ENCODE results near the gene INMT. TPM values are rescaled to one million over a fixed set of nuclear protein-coding genes. Genes with fewer than 3 reads are reported as not detected.

INMT gene
- total and polyA plus RNA-seq, 4 donors, result 0.84 to 130 (median 28.6) TPM

GRCh38 chr7:30771174-30771879 lies 19.4 kb downstream of the INMT start, which contains the start of gene MINDY4:
Gene MINDY4, plus strand, starts transcription at chr7:30771417. Its CDS starts 77 bp downstream, at chr7:30771494.
- Histone ChIP-seq H3K4me3 (ENCODE audit: low read depth in 1 of 3, low read length in 3 of 3) (peak within 1 kb of the TSS; percentile 66 to 79 (median 72)), H3K27ac (ENCODE audit: low read depth in 1 of 2, low read length in 2 of 2) (peak within 1 kb of the TSS; percentile 59 to 77), H3K27me3 (ENCODE audit: control insufficient read depth in 4 of 4, insufficient read depth in 4 of 4, low read length in 3 of 4) (no peaks in the 10 kb centered on the region), H3K4me1 (ENCODE audit: control insufficient read depth in 4 of 4, insufficient read depth in 4 of 4, low read length in 3 of 4) (peaks cover 3 to 14% (median 8%) of the 10 kb centered on the region in 4 donors), H3K9ac (ENCODE audit: low read depth in 1 of 2, low read length in 2 of 2) (peak within 1 kb of the TSS; percentile 36 to 78), H3K9me3 (ENCODE audit: control insufficient read depth in 4 of 4, low read length in 3 of 4) (no peaks in the 10 kb centered on the region), H3K36me3 (ENCODE audit: control insufficient read depth in 4 of 4, insufficient read depth in 3 of 4, low read depth in 1 of 4, low read length in 3 of 4) (no peaks in the 10 kb centered on the region)
- 2% methylated on average over 62 of the region's 62 CpGs for WGBS
- TF ChIP-seq YY1 (IDR thresholded peaks at IDR 0.05) (peak; percentile 94), HNF4G (IDR thresholded peaks at IDR 0.05) (no peak), FOXA1 (IDR thresholded peaks at IDR 0.05) (no peak), RXRA (IDR thresholded peaks at IDR 0.05) (peak in 1 of 2 donors; percentile 3), FOXA2 (IDR thresholded peaks at IDR 0.05) (no peak), GABPA (IDR thresholded peaks at IDR 0.05 in 1 of 2, conservative IDR thresholded peaks at IDR 0.05 in 1 of 2) (peak in 1 of 2 donors; percentile 40), RAD21 (IDR thresholded peaks at IDR 0.05) (no peak), HNF4A (conservative IDR thresholded peaks at IDR 0.05) (no peak), EGR1 (IDR thresholded peaks at IDR 0.05; ENCODE audit: low read depth in 2 of 2) (no peak), ATF3 (IDR thresholded peaks at IDR 0.05) (no peak), SP1 (IDR thresholded peaks at IDR 0.05) (no peak), TAF1 (conservative IDR thresholded peaks at IDR 0.05) (no peak)
- TF ChIP-seq, protein P1, sequence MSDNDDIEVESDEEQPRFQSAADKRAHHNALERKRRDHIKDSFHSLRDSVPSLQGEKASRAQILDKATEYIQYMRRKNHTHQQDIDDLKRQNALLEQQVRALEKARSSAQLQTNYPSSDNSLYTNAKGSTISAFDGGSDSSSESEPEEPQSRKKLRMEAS (IDR thresholded peaks at IDR 0.05), result peak; percentile 15
- TF ChIP-seq, protein P2, sequence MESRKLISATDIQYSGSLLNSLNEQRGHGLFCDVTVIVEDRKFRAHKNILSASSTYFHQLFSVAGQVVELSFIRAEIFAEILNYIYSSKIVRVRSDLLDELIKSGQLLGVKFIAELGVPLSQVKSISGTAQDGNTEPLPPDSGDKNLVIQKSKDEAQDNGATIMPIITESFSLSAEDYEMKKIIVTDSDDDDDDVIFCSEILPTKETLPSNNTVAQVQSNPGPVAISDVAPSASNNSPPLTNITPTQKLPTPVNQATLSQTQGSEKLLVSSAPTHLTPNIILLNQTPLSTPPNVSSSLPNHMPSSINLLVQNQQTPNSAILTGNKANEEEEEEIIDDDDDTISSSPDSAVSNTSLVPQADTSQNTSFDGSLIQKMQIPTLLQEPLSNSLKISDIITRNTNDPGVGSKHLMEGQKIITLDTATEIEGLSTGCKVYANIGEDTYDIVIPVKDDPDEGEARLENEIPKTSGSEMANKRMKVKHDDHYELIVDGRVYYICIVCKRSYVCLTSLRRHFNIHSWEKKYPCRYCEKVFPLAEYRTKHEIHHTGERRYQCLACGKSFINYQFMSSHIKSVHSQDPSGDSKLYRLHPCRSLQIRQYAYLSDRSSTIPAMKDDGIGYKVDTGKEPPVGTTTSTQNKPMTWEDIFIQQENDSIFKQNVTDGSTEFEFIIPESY (IDR thresholded peaks at IDR 0.05), result no peak
- TF ChIP-seq, protein P3, sequence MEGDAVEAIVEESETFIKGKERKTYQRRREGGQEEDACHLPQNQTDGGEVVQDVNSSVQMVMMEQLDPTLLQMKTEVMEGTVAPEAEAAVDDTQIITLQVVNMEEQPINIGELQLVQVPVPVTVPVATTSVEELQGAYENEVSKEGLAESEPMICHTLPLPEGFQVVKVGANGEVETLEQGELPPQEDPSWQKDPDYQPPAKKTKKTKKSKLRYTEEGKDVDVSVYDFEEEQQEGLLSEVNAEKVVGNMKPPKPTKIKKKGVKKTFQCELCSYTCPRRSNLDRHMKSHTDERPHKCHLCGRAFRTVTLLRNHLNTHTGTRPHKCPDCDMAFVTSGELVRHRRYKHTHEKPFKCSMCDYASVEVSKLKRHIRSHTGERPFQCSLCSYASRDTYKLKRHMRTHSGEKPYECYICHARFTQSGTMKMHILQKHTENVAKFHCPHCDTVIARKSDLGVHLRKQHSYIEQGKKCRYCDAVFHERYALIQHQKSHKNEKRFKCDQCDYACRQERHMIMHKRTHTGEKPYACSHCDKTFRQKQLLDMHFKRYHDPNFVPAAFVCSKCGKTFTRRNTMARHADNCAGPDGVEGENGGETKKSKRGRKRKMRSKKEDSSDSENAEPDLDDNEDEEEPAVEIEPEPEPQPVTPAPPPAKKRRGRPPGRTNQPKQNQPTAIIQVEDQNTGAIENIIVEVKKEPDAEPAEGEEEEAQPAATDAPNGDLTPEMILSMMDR (IDR thresholded peaks at IDR 0.05; ENCODE audit: low read depth, low read length, missing input control), result no peak
- peak; percentile 85 for DNase-seq (ENCODE audit: low spot score)

DNA sequence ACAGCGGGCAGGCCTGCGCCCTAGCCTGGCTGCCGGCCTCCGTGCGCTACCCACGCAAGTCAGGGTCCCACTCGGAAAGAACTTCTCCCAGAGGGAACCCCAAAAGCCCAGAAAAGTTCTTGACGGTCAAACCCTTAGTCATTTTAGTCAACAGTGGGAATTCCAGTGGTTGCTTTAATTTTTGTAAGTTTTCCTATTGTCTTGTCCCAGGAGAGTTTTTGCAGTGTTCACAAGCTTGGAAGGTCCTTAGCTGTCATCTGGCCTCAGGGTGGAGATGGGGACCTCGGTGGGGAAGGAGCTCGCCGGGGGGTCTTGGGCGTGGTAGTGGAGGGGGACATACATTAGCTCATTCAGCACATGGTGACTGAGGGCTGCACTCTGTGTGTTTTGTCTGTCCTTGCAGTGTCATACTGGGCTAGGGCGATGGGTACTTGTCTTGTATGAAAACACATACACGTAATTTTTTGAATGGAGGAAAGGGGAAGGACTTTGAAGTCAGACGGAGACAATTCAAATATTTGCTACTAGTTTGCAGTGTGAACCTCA lies 20.0 kb downstream of the INMT start:
- peak overlapping the region; percentile 59 to 77 for H3K27ac ChIP-seq (ENCODE audit: low read depth in 1 of 2, low read length in 2 of 2)
- no peak for DNase-seq (ENCODE audit: low spot score)
- no peaks in the 10 kb centered on the region for H3K36me3 ChIP-seq (ENCODE audit: control insufficient read depth in 4 of 4, insufficient read depth in 3 of 4, low read depth in 1 of 4, low read length in 3 of 4)
- H3K4me3 ChIP-seq (ENCODE audit: low read depth in 1 of 3, low read length in 3 of 3), result peak overlapping the region; percentile 66 to 79 (median 72)
- H3K9me3 ChIP-seq (ENCODE audit: control insufficient read depth in 4 of 4, low read length in 3 of 4), result no peaks in the 10 kb centered on the region
- 2% methylated on average over 15 of the region's 15 CpGs for WGBS
- peaks cover 3 to 14% (median 8%) of the 10 kb centered on the region in 4 donors for H3K4me1 ChIP-seq (ENCODE audit: control insufficient read depth in 4 of 4, insufficient read depth in 4 of 4, low read length in 3 of 4)
- peak overlapping the region; percentile 32 to 78 for H3K9ac ChIP-seq (ENCODE audit: low read depth in 1 of 2, low read length in 2 of 2)
- peak in 1 of 2 donors; percentile 13 for TF ChIP-seq HNF4A (conservative IDR thresholded peaks at IDR 0.05)
- TF ChIP-seq, protein P3 (IDR thresholded peaks at IDR 0.05; ENCODE audit: low read depth, low read length, missing input control), result no peak
- no peaks in the 10 kb centered on the region for H3K27me3 ChIP-seq (ENCODE audit: control insufficient read depth in 4 of 4, insufficient read depth in 4 of 4, low read length in 3 of 4)
